Stimulated activated CD4-positive, alpha-beta T cell treated with anti-CD3 and anti-CD28 coated beads, Interleukin-12 subunit alpha, Interleukin-12 subunit beta, amount 100 ng/mL, for 24 hours (primary cell): ENCODE results near the gene CASQ2.

Source experiments
- DNase-seq, 2 experiments: peaks; one replicate each; pipeline ENCODE4 v3.0.0-alpha.2; 2020; ENCODE audit warnings: low read depth in 2 of 2

Gene CASQ2

DNA sequence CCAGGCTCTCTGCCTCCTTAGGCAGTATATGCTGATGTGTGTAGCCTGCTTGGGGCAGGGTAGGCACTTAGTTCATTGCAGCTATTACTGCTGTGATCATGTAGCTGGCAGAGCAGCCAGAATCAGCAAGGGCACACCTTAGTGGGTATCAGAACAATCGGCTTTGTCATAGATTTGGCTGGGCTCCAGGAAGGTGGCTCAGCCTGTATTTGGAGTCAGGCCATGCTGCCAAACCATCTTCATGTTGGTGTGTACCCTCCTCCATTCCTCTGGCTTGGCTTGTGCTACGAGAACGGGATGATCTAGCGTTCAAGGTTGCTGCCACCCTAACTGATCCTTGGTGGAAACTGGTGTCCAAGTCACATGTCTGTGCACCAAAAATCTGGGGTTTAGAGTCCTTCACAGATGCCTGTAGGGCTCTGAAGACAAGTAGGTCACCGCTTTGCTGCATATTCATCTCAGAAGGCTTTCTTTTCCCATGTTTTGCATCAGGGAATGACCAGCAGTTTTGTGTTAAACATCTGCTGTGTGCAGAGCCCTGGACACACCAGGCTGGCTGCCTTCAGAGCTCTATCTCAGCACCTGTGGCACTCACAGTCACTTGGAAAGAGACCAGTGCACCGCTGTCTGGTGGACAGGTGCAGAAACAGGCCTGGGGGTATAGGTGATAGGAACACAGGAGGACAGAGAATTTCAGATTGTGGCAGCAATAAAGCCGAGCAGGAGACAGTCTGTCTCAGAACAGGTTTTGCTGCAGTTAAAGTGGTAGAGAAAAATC, 103.0 kb downstream of the CASQ2 start:
- no peak for DNase-seq

DNA sequence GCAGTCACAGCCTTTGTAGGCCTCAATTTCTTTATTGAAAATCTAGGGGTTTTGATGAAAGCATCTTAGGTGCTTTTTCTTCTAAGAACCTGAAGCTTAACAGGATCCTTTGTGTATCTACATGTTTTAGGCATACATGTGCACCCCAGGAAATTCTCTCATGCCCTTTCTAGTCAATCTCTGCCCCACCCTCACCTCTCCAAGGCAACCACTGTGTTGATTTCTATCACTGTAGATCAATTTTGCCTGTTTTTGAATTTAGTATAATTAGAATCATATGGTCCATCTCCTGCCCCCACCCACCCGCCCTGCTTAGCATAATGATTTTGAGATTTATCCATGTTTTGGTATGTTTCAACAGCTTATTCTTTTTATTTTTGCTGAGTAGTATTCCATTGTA, 107.4 kb downstream of the CASQ2 start:
- no peak for DNase-seq

- no peak for DNase-seq
Measured at GRCh38 chr1:115660151-115660550, 108.4 kb downstream of the CASQ2 start.

DNA sequence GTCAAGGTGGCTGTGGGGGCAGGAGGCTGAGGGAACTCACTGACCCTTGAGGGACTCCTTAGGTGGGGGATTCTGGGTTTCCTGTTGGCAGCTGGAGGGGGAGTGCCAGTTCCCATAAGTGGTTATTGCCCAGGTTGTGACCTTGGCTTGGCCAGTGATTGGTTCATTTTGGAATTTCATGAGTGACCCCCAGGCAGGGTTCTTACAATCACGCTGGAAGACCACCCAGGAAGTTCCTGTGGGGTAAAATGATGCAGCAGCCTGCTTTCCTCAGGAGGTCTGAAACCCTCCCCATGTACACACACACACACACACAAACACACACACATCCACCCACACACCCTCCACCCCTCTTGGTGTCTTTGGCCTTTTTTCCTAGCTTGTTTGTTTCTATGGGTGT, 109.9 kb downstream of the CASQ2 start:
- DNase-seq, result no peak

- no peak for DNase-seq
Measured at GRCh38 chr1:115656461-115657077, 111.9 kb downstream of the CASQ2 start.

DNA sequence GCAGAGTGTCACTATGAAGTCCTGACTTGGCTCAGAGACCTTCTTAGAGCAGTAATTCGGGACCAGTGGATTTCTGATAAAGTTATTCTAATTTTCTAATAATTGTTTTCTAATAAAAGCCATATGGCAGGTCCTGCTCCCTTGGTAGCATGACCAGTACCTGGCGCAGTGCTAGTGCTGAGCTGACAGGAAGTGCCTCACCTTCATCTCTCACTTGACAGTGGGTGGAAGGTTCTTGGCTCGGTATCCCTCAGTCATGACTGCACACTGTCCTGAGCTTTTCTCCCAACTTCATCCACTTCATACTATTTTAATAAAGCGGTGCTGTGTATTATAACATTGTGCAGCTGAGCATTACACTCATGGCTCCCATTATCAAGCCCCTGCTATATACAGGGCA, 112.6 kb downstream of the CASQ2 start:
- DNase-seq, result no peak

DNA sequence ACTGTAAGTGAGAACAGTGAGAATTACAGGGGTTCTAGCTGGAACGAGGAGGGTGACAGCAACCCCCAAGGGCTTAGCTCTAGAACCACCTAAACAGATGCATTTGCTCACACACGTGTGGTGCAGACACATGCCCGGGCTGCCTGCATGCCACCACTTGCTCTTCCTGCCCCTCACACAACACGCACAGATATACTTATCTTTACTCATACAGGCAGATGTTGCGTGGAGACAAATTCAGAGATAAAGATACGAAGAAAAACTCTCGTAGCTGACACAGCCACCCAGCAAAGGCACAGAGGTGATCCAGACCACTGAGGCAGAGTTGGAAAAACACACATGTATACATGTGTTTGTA, 113.2 kb downstream of the CASQ2 start:
- DNase-seq, result no peak

DNA sequence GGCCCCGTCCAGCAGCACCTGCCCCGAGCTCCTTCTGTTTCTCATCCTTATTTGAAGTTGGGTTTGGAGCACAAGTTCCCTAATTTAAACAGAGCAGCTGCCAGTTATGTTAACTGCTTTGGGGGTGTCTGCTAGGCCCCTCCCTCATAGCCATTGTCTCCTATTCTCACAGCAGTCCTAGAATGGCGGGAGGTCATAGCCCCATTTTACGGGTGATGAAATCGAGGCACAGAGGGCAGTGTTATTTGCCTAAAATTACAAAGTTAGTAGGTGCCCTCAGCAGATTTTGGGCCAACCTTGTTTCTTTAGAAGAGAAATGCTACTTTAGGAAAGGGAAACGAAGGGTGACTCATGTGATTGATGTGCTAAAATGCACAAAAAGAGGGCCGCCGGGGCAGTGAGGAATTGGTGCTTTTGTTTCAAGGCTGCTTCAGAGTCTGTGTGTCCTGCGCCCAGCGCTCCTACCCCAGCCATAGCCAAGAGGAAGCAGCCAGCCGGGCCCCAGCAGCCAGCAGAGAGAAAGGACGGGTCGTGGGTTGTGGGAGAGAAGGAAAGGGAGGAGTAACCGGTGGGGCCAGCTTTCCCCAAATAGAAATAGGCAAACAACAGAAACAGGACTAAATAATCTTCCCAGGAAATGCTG, 113.7 kb downstream of the CASQ2 start:
- no peak for DNase-seq

GRCh38 chr1:115654125-115654524, 114.4 kb downstream of the CASQ2 start:
- no peak for DNase-seq

DNA sequence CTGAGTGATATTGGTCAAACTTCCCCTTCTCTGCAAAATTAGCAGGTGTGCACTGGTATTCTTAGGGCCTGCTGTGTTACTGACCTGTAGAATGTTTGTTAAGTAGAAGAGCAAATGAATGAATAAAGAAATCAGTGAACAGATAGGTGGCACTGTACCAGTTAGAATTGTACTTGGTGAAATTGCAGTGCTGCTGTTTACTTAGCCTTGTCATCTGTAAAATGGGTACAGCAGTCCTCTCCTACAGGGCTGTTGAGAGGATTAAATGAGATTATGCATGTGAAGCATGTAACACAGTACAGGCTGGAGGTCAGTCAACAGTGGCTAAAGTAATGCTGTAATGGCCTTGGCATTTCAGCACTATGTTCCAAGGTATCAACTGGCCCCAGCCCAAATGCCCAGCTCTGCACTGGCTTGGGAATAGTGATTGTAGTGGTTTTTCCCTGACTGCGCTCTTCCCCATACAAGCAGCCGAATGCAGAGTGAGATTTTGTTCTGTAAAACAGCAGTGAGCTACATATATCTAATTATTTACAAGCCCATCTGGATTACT, 116.2 kb downstream of the CASQ2 start:
- no peak for DNase-seq

- DNase-seq, result no peak
Measured at GRCh38 chr1:115651391-115651790, 117.1 kb downstream of the CASQ2 start.

DNA sequence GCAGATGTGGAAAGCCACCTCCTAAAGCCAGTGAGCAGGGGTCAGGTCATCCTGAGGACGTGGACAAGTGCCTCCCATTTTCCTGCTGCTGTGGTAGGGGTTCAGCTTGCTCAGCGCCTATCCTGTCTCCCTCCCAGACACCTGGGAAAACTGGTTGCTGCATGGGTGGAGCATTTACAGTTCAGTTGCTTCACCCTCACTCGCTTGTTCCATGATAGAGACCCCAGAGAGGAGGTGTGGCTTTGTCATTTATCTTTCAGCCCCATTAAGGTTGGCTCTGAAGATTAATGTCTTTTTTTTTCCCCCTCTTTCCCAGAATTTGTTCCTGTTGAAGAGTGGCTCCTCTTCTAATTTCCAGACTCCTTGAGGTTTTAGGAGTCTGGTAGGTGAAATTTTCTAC, 117.6 kb downstream of the CASQ2 start:
- no peak for DNase-seq
